Activated CD4-positive, alpha-beta T cell treated with anti-CD3 and anti-CD28 coated beads, Interleukin-2, Interleukin-4, amounts not matched to agents 100 ng/mL and 50 ng/mL, durations not matched to agents 16 hours and 8 hours (primary cell): ENCODE data around the gene EFEMP1.

Experiments
- DNase-seq: peaks from one replicate; pipeline ENCODE4 v3.0.0-alpha.2; 2020; ENCODE audit warnings: low spot score

The EFEMP1 gene

DNA sequence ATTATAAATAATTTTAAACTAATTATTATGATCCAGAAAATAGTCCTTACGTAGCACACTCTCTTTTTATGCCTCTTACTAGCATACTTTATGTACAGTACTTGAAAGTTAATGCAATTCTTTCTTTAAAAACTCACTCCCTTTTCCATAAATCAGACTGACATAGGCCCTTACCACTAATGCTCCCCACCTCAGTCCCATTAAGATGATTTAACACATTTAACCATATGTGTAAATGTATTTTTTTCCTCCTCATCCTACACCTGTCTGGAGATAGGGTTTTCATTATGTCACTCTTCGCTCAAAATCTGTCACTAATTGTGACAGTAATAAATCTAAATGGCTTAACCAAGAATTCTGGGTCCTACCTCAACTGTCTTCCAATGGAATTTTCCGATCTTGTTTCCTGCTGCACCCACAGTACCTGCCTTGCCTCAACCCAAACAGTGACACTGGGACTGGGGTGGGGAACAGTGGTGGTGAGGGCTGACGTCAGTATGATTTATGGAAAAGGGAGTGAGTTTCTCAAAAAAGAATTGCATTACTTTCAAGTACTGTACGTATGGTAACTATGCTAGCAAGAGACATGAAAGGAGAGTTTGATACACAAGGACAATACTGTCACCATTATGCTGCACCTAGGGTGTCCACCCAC is 25.1 kb downstream of the EFEMP1 start:
- no peak for DNase-seq

DNA sequence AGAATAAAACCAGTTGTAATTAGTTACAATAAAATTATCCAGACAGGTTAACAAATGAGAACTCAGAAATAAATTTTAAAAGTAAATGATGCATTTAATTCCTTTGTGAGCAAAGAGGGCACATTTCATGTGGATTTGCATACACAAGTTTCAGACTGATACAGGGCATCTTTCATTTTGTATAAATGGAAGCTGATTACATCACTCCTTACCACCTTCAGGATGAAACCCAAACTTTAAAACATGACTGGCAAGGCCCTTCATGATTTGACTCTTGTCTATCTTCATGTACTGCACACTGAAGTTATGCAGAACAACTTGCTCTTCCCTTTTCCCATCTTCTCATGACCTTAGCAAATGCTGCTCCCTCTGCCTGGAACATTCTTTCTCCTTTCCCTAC is 26.9 kb downstream of the EFEMP1 start:
- DNase-seq, result no peak

DNA sequence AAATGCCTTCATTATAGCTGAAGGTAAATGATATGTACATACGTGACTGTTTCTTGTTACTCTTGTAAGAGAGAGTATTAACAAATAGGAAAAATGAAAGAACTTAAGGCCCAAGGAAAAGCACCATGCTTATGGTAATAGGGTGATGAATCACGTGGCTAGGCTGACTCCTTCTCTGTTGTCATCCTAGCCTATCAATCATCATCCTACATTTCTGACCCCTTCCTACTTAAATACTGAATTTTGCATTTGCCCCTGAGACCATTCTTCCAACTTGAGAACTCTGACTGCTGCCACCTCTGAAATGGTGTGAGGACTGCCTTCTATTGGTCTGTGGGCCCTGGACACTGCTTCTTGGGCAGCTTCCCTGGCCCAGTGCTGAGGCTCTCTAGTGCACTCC is 28.9 kb downstream of the EFEMP1 start:
- DNase-seq, result no peak

DNA sequence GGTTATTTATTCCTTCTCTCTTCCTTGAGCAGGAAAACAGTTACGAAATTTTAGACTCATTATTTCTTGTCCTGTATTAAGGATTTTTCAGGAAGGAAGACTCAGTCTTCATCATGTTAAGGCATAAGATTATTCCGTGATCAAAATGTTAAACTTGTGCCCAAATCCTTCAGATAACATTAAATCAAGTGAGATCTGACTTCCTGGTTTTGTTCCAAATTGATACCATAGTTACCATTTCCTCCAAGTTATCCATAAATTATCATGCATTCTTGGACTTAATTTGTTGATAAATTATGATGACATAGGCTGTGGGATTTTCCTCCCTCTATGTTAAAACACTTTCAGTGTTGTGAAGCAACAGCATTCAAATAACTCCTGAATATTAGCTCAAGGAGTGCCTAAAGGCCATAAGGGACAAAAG is 31.9 kb downstream of the EFEMP1 start:
- no peak for DNase-seq

DNA sequence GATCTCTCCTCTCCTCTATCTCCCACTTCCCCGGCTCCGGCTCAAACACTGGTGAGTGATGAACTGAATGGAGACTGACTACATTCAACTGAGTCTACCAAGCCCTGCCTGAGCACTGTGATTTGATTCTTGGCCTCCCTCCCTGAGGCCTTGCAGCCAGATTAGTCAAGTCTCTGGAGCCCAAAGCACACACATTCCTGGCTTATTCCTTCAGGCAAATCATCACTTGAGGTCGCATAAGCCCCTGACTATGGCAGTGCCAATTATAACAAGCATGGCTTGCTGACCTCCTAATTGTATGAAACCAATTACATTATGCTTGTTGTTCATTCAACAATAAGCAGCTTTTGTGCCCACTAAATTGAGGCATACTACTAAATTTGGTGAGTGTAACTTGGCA is 34.6 kb downstream of the EFEMP1 start:
- no peak for DNase-seq

DNA sequence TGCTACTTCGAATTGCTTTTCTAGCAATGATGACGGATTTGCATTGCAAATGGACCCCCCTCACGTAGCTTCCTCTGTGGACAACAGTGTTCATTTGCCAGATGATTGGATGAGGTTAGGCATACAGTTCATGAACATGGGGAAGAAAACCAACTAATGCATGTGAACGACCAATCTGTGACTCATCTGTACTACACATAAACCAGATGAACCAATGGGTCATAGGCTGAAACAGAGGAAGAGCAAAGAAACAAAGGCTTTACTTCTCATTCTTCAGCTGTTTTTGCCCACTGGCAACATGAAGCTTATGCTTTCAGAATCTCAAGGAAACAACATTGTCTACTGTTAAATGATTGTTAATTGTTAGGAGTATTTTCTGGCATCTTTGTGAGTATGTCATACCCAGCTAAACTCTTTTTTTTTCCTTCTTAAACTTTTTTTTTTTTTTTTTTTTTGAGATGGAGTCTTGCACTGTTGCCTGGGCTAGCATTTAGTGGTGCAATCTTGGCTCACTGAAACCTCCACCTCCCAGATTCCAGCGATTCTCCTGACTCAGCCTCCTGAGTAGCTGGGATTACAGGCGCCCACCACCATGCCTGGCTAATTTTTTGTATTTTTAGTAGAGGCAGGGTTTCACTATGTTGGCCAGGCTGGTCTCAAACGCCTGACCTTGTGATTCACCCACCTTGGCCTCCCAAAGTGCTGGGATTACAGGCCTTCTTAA is 35.5 kb downstream of the EFEMP1 start:
- no peak for DNase-seq

DNA sequence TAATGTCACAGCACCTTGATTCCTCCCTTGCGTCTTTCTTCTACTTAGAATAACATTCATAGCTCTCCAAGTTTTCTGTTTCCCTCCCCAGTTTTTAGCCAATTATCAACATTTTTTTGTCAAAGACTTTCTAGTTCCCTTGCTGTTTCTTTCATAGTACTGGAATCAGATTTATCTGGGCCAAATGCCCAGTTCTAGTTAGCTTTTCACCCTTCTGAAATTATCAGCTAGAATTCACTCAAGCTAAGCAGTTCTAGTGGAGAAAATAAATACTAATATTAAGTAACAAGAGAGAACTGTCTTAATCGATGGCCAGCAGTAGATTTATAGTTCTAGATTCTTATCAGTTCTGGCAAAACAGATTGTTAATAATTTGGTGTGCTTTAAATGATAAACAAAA is 36.2 kb downstream of the EFEMP1 start:
- no peak for DNase-seq

DNA sequence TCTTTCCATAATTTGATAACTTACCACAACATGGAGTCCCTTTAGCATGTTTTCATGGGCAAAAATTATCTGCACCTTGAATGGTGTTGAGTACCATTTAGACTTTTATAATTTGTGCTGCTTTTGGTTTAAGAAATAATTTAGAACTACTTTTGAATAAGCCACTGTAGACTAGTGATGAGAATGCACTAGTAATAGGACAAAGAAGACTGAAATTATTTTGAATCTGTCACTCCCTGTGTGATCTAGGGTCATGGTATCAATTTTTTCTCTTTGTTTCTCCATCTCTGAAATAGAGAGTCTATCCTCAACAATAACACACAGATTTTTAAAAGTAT is 37.7 kb downstream of the EFEMP1 start:
- DNase-seq, result no peak

DNA sequence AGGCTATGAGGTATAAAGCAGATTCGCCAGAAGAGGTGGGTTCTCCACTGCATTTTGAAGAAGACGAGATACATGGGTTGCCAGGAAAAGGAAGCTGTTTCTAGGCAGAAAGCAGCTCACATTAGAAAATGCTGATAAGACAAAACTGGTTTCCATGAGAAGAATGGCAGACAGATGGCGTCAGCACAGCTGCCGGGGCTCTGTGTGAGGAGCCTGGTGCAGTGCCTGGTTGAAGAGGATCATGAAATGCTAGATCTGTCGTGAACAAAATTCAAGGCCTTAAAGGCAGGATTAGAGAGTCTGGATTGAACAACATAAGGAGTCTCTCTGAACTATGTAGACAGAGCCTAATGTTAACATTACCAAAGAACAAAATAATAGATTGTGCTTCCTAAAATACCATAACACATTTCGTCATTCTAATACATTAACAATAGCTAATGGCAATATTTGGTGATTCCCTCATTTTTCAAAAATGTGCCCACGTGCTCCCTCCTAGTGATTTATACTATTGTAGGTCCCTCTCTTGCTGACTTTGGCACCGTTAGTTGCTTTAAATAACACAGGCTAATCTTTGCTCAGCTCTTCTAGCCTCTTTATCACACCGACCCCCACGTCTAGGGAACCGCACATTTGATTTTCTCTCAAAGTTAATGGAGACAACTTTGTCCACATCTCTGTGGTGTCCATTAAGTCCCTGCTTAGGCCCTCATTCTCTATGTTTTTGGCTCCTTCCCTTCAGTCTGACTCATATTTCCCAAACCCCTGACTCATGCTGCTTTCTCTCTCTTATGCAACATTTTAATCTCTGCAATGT is 38.2 kb downstream of the EFEMP1 start:
- no peak for DNase-seq

DNA sequence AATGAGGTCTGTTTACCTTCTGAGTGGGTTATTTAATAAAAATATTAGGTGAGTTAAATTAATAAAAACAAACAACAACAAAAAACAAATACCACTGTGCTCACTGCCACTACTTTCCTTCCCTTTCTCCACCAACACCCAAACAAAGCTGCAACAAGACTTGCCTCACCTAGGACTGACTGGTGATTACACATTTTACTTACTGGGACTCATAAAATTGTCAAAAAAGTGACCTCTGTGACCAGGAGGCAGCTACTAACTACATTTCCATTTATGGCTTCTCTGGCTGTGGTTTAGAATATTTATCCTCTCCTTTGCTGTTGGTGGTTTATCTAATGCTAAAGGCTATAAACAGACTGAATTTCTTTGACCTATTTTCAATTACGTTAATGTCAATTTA is 39.8 kb downstream of the EFEMP1 start:
- no peak for DNase-seq

DNA sequence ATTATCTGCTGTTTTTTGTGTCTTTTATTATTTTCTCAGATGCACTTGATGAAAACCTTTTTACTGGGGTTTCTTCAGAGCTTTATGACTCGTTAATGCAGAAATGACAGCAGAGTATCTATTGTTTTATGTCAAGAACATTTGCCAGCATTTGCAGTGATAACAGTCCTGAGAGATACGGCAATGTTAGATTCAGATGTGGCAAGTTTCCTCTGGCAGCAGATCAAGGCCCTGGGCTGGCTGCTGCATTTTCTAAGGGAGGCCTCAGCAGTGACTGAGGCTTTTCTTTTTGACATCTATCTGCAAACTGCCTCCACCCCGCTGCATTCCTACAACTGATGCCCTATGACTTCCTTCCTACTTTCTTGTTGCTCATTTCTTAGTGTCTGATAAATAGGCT is 40.2 kb downstream of the EFEMP1 start:
- no peak for DNase-seq

DNA sequence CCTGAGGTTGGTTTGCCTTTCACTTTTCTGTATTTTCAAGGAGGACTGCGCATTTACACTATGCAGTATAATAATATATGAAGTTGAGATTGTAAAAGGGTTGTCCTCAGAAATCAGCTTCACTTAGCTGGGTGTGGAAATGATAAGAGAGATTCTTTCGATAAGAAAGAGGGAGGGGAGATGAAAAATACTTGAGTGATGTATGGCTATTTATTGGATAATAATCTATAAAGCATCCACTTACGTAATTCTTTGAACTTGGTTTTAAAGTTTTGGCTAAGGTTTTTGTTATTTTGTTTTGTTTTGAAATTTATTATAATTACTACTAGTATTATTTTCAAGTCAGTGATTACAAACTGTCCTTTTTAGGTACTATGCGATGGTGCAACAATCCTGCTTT is 40.6 kb downstream of the EFEMP1 start:
- DNase-seq, result no peak

DNA sequence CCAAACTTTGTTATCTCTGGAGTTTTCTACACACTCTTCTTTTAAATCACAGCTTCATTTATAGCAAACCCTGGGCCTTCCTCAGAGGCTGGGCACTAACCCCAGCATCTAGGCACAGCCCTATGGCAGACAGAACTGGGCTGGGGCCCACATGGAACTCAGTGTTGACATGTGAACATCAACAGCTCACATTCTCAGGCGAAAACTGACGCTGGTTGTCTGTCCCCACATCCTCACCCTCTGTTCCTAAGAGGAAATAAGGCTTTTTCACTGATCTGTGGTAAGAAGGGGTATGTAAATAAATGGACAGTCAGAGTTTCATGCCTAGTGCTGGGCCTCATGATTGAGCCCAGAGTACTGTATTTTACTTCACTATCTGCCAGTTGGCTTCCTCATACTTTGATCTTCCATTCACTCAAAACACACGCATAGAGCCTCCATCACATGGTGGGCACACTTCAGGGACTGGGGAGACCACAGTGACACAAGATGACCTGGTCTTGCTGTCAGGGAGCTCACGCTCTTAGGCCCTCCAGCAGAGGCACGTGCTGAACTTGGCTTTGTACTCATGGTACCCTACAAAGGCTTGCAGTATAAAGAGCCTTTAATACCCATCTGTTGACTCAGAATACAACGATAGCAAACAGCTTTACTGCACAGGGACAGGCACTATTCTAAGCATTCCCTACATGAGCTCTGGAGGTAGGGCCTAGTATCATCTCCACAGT is 43.0 kb downstream of the EFEMP1 start:
- DNase-seq, result no peak

DNA sequence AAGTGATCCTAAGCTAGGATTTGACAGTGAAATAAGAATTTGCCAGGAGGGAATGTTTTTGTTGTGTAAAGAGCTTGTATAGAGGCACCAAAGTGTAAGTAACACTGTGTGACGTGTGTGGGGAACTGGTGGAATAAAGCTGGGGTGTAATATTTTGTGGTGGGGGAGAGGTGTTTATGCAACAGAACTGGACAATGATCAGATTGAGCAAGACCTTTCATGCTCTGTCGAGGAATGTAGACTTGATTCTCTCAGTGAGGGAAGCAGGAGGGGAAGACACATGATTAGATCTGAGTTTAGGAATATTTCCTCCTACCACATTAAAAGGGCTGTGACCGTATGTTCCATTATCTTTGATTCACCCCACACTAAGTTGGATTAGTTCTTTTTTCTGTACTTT is 43.6 kb downstream of the EFEMP1 start:
- no peak for DNase-seq

DNA sequence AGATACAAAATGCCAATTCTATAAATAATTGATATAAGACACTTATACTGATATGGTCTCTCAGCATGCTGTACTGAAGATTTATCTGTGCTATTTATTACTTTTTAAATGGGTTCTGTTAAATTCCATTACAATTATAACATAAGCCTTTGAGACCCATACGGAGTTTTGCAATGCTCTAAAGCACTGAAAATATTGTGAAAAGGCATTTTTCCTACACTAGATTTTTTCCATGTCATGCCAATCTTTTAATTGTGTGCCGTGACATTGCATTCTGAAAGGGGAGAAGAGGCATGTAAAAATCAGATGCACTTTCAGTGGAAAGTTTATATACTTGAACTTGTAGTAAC is 46.5 kb downstream of the EFEMP1 start:
- no peak for DNase-seq

DNA sequence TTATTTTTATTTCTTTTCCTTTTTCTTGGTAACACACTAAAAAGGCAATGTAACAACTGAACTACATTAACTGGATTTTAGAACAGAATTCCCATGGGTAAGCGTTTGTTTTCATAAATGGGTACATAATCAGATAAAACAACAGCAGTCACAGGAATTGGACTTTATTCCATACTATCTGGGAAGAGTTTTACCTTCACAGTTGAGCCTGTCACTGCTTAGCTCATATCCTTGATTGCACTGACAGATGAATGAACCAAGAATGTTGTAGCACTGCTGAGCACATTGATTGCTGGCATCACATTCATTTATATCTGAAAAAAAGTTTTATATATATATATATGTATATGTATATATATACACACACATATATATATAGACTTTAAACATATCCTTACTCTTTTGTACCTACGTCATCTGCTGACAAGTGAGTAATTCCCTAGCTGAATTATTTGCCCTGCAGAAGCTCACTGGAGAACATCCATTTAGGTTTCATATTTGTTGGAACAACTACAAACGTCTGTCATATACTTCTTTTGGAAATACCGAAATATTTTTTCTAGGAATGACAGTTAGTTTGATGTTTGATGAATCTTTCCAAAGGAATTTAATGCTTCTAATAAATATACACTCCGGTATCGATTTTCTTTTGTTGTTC is 47.0 kb downstream of the EFEMP1 start:
- no peak for DNase-seq

DNA sequence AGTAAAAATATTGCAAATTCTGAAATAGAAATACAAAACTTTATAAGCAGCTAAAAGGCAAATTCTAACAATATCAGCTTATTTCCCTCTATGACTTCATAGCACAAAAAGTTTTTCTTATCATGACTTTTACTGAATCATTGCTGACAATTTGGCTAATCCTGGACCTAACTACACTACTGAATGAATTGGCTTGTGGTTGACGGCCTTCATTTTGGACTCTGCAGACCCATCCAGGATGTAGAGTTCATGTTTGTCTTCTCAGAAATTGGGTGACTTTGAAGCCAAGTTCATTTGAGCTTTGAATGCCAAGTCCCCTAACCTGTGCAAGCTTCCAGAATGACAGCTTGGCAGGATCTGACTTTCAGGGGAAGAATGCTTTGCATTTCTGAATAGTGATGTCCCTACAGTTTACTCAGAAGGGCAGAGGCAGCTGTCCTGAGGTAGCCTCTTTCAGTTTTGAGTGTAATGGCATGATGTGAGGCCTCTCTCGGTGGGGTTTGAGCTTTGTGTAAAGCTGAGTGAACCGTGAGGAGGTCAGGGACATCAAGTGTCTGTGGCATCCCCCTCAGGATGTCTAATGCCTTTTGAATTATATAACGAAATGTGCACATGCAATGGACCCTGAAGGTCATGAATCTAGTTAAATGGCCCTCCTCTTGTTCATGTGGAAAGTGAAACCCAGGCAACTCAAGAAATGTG is 48.0 kb downstream of the EFEMP1 start:
- no peak for DNase-seq

DNA sequence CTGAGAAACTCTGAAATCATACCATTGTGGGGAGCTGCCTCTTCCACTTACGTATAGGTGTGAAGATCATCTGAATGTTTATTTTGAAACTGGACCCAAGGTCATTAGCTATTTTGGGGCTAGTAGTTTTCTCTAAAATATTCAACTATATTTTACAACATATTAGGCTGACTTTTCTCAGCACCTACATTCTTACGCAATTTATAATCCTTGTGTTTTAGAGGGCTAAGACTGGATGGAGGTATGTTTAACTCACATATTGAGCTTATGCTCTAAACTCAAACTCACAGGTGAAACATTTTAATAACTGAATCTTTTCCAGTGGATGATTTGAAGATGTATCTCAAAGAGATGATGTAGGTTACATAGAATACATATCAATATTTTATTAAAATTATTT is 49.2 kb downstream of the EFEMP1 start:
- DNase-seq, result no peak

DNA sequence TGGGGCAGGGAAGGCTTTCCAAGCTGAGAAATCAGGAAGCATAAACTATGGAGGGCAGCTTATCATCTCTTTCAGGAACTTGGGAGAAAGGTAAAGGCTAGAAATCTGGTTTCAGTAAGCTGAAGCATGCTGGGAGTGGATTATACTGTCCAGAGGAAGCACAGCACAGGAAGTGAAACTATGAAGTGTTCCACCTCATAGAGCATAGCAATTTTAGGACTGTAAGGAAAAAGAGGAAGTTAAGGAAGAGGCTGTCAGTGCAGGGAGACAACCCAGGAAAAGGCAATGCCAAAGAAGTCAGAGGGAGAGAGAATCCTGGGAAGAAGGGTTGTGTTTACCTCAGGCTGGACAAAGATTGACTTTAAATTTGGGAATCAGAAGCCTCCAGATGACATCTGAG is 51.9 kb downstream of the EFEMP1 start:
- DNase-seq, result no peak

DNA sequence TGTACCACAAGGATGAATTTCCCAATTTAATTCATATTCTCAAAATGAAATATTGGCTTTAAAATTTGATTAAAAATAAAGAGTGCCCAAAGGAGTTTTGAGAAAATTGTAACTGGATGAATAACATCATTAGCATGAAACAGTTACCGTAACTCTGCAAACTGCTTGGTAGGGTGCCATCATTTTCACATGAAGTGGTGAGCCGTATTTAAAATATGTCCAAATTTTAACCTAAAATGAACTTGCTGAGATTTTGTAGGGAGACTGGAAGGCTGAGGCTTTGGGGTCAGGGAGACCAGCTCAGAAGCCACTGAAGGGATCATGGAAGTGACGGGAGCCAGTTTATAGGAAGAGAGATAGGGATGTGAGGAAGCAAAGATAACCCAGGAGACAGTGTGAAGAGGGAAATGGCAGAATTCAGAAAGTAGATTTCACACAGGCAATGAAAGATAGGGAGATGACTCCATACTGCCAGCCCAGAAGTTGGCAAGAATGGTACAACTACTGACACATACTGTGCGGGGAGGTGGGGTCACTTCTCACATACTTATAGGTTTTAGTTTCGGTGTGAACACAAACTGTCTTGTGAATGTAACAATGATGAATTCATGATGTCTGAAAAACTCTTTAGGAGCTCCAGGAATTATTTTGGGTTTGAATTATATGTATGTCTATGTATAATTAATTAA is 53.8 kb downstream of the EFEMP1 start:
- DNase-seq, result no peak
